GM12878 (cell line): ENCODE data around the gene ROCK2. TPM values are rescaled to one million over a fixed set of nuclear protein-coding genes. Genes with fewer than 3 reads are reported as not detected.

Experiments
- ATAC-seq: fragments of 200-7000 bp; cut with Tn5 transposase; 3 replicates; pipeline ENCODE4 v1.9.1; 2020; ENCODE audit warnings: mild to moderate bottlenecking, moderate library complexity
- BruUV-seq: library from RNA; stranded (reverse); fragments of 400-500 nt; replicated peaks from 2 replicates; lab custom pipeline; 2021; lab: Mats Ljungman, UMichigan
- CTCF ChIA-PET: fragments of 300-600 bp; sonication (Branson Sonifier 250); formaldehyde crosslinking; extraction: SDS; loops from one replicate; lab custom pipeline; 2021; ENCODE audit warnings: inconsistent platforms; lab: Yijun Ruan, JAX
- POLR2A ChIA-PET: fragments of 350-600 bp; formaldehyde crosslinking; extraction: SDS; loops from one replicate; lab custom pipeline; 2021; ENCODE audit warnings: inconsistent platforms; lab: Charles Lee
- RAD21 ChIA-PET: fragments of 300-600 bp; sonication (Branson Sonifier 250); formaldehyde crosslinking; loops from one replicate; lab custom pipeline; 2023; ENCODE audit warnings: antibody characterized with exemption; ENCODE audit not compliant: unreplicated experiment; lab: Charles Lee
- SMC1A ChIA-PET: fragments of 300-600 bp; sonication (Branson Sonifier 250); formaldehyde crosslinking; loops from one replicate; lab custom pipeline; 2023; ENCODE audit not compliant: unreplicated experiment, uncharacterized antibody; lab: Charles Lee
- DNase-seq: peaks from one replicate; pipeline ENCODE4 v3.0.0-alpha.2; 2011; ENCODE audit warnings: low read depth, low spot score
- FAIRE-seq: peaks from 3 replicates; lab custom pipeline; 2011; peaks lifted over from hg19 to GRCh38; lab: Jason Lieb, UNC
- H2AFZ ChIP-seq: 2 replicates; pipeline ENCODE4 v1.6.0; 2011; ENCODE audit warnings: low read depth, low read length, control low read depth; ENCODE audit not compliant: control insufficient read depth
- H3K27ac ChIP-seq: 2 replicates; pipeline ENCODE4 v1.5.1; 2011; ENCODE audit warnings: control low read depth; ENCODE audit not compliant: control insufficient read depth, insufficient read depth
- H3K27me3 ChIP-seq, 2 experiments: replicated peaks in 1 of 2; 2 replicates each; pipeline versions ENCODE4 v1.6.0 to v1.6.1; 2011; ENCODE audit warnings: low read length in 1 of 2; ENCODE audit not compliant: control insufficient read depth in 2 of 2, insufficient read depth in 2 of 2
- H3K36me3 ChIP-seq, 2 experiments: 2 replicates each; pipeline ENCODE4 v1.5.1; 2011; ENCODE audit warnings: low read length in 1 of 2; ENCODE audit not compliant: control insufficient read depth in 2 of 2, insufficient read depth in 2 of 2
- H3K4me1 ChIP-seq: 2 replicates; pipeline ENCODE4 v1.6.1; 2011; ENCODE audit warnings: mild to moderate bottlenecking, low read length, moderate library complexity, mixed read lengths; ENCODE audit not compliant: control insufficient read depth, insufficient read depth
- H3K4me2 ChIP-seq: 2 replicates; pipeline ENCODE4 v1.6.0; 2011; ENCODE audit warnings: control low read depth; ENCODE audit not compliant: control insufficient read depth, insufficient read depth
- H3K4me3 ChIP-seq: fragments of 200-600 bp; sonication (generic); 2 replicates; pipeline ENCODE4 v1.5.1; 2016
- H3K79me2 ChIP-seq: 2 replicates; pipeline ENCODE4 v1.6.0; 2011; ENCODE audit warnings: low read length; ENCODE audit not compliant: control insufficient read depth, insufficient read depth
- H3K9ac ChIP-seq: 2 replicates; pipeline ENCODE4 v1.8.0; 2011; ENCODE audit warnings: low read length, control low read depth, mixed read lengths; ENCODE audit not compliant: control insufficient read depth, insufficient read depth
- H3K9me3 ChIP-seq: replicated peaks from 3 replicates; pipeline ENCODE4 v1.5.1; 2011; ENCODE audit warnings: mild to moderate bottlenecking, low read length; ENCODE audit not compliant: control insufficient read depth, insufficient read depth
- H4K20me1 ChIP-seq: 2 replicates; pipeline ENCODE4 v1.6.0; 2011; ENCODE audit not compliant: control insufficient read depth, insufficient read depth
- CBFB ChIP-seq: IDR thresholded peaks from 2 replicates; pipeline ENCODE4 v1.6.1; 2016; ENCODE audit warnings: antibody characterized with exemption, low read depth
- CBX3 ChIP-seq: fragments of 200-600 bp; sonication (generic); IDR thresholded peaks from 2 replicates; pipeline ENCODE4 v1.6.1; 2016; ENCODE audit warnings: low read depth, borderline replicate concordance
- CEBPZ ChIP-seq: fragments of 150-350 bp; IDR thresholded peaks from 2 replicates; pipeline ENCODE4 v1.6.1; 2016; ENCODE audit warnings: low read depth, low read length
- CHD2 ChIP-seq: IDR thresholded peaks from 2 replicates; pipeline ENCODE4 v1.6.1; 2011; ENCODE audit warnings: low read depth, low read length, improper control_type of control experiment, borderline replicate concordance
- FOS ChIP-seq: IDR thresholded peaks from 3 replicates; pipeline ENCODE4 v1.6.1; 2011; ENCODE audit warnings: borderline replicate concordance; ENCODE audit not compliant: insufficient read length; ENCODE audit errors: extremely low read depth
- IRF4 ChIP-seq: IDR thresholded peaks from 2 replicates; pipeline ENCODE4 v1.6.1; 2011; ENCODE audit warnings: low read depth, low read length
- SIN3A ChIP-seq: IDR thresholded peaks from 2 replicates; pipeline ENCODE4 v1.6.1; 2012; ENCODE audit warnings: low read depth, low read length, improper control_type of control experiment
- SMAD1 ChIP-seq: fragments of 450-650 bp; IDR thresholded peaks from 2 replicates; pipeline ENCODE4 v1.6.1; 2018; ENCODE audit warnings: mild to moderate bottlenecking, low read depth; ENCODE audit not compliant: partially characterized antibody
- SMAD5 ChIP-seq: IDR thresholded peaks from 2 replicates; pipeline ENCODE4 v1.6.1; 2016; ENCODE audit warnings: antibody characterized with exemption, low read depth
- ZNF207 ChIP-seq: fragments of 450-650 bp; IDR thresholded peaks from 2 replicates; pipeline ENCODE4 v1.6.1; 2014; ENCODE audit warnings: antibody characterized with exemption, mild to moderate bottlenecking, borderline replicate concordance
- WGBS: methylation state at CpG from one replicate; pipeline ENCODE4 v1.1.6; 2016; ENCODE audit warnings: low lambda C conversion rate; ENCODE audit not compliant: insufficient replicate concordance, insufficient coverage; ENCODE audit errors: missing lambda C conversion rate; 5-methylcytosine and 5-hydroxymethylcytosine counted together
- in situ Hi-C: fragments of 300-500 bp; cut with MboI; formaldehyde crosslinking; loops from 9 replicates; pipeline ENCODE4 v1.14.3; 2018; ENCODE audit warnings: mixed read lengths
- intact Hi-C: fragments of 100-400 bp; cut with micrococcal nuclease; formaldehyde crosslinking; loops from one replicate; pipeline ENCODE4 v1.14.2; 2022; ENCODE audit not compliant: unreplicated experiment
- polyA plus RNA-seq, 11 experiments: library from polyadenylated mRNA; depleted of rRNA in 4 of 11; unstranded in 6 of 11; stranded (reverse) in 5 of 11; fragments of >200 nt; fragmentation: Nextera tagmentation in 4 of 11; fragmentation: Illumina TruSeq in 1 of 11; extraction: Ambion mirVana in 4 of 11; extraction: Trizol in 1 of 11; gene quantifications; 1 replicate in 1 of 11; 2 replicates in 10 of 11; pipeline versions ENCODE4 v1.2.1 to v1.2.3, GENCODE V29; 2011 to 2016; ENCODE audit warnings: inconsistent platforms in 2 of 11, missing spikeins in 2 of 11, low read depth in 1 of 11
- total RNA-seq, 4 experiments: library from RNA; depleted of rRNA in 3 of 4; stranded (reverse); fragments of >200 nt in 3 of 4; fragmentation: Illumina TruSeq in 1 of 4; extraction: Trizol in 1 of 4; gene quantifications; 2 replicates each; pipeline versions ENCODE4 v1.2.1 to v1.2.3, GENCODE V29; 2013 to 2021

ROCK2 gene
- total and polyA plus RNA-seq, 10 of the 15 experiments (the other 5 are each of a cell fraction or from before 2014, with no cell fraction given): 4.6 to 22.1 (median 8.3) TPM

GRCh38 chr2:11186145-11186544, 158.3 kb downstream of the ROCK2 start (continued):
- no peak for TF ChIP-seq CEBPZ
- TF ChIP-seq CBX3: no peak
- no peak for TF ChIP-seq ZNF207
- no peak for TF ChIP-seq SIN3A

GRCh38 chr2:11182951-11183350, 161.5 kb downstream of the ROCK2 start:
- no TSS peak for BruUV-seq
- Histone ChIP-seq H3K36me3 (peaks cover 0 to 4% of the 10 kb centered on the region in 2 experiments; a peak in 1 of 4 replicates), H3K9ac (no peak overlapping the region), H3K79me2 (no peaks in the 10 kb centered on the region), H3K27me3 (no peaks in the 10 kb centered on the region), H3K9me3 (no peaks in the 10 kb centered on the region), H3K27ac (no peak overlapping the region), H2AFZ (no peak overlapping the region), H3K4me2 (no peak overlapping the region), H4K20me1 (no peaks in the 10 kb centered on the region), H3K4me3 (no peak overlapping the region), H3K4me1 (no peaks in the 10 kb centered on the region)
- POLR2A ChIA-PET: no interaction called here
- RAD21 ChIA-PET: no interaction called here
- no peak for ATAC-seq
- TF ChIP-seq CHD2: no peak
- TF ChIP-seq CBFB: no peak
- no peak for TF ChIP-seq IRF4
- TF ChIP-seq SMAD1: no peak
- no peak for TF ChIP-seq FOS
- TF ChIP-seq SMAD5: no peak
- CTCF ChIA-PET: interaction anchor here (0.7 to 1.1 kb wide), 4 partner anchors 23 to 498 kb away, joined by 3 to 4 read pairs (median 3); a partner anchor contains a TSS
- DNase-seq: no peak
- WGBS: 95% methylated on average over 2 of the region's 2 CpGs
- no peak for FAIRE-seq
- SMC1A ChIA-PET: interaction anchor here (1.0 to 1.4 kb wide), 2 partner anchors 10 to 24 kb away, joined by 3 read pairs; no protein-coding TSS in a partner anchor
- intact Hi-C loops (no loop called here), in situ Hi-C loops (no loop called here)
